ENCODE results near the gene ZBTB32. TPM values are rescaled to one million over a fixed set of nuclear protein-coding genes. Genes with fewer than 3 reads are reported as not detected.
"Not testable (repeated sequence)": the region's sequence is repeated elsewhere in the genome, so short reads cannot be mapped to it uniquely, and the experiment has no call there.

The ZBTB32 gene
- total RNA-seq = not detected
- polyA plus RNA-seq = not detected
- long read RNA-seq, donor 1, partial matches to known transcripts = 0 of 1 reads
- long read RNA-seq, donor 1, other reads (novel, unspliced or antisense) = 1 of 1 reads
- long read RNA-seq, donor 2 = 0 reads
- long read RNA-seq, donor 3, partial matches to known transcripts = 0 of 3 reads
- long read RNA-seq, donor 3, other reads (novel, unspliced or antisense) = 3 of 3 reads
- long read RNA-seq, donor 4, partial matches to known transcripts = 0 of 1 reads
- long read RNA-seq, donor 4, other reads (novel, unspliced or antisense) = 1 of 1 reads

GRCh38 chr19:35704218-35704617, at the start of gene ZBTB32:
Gene ZBTB32, plus strand, starts transcription at chr19:35704558. Its CDS starts 10,069 bp downstream, at chr19:35714627.
- Histone ChIP-seq H3K27ac (ENCODE audit: low read length) (no peak within 1 kb of the TSS), H3K4me1 (ENCODE audit: control insufficient read depth, insufficient read depth, low read length) (no peaks in the 10 kb centered on the region), H3K4me3 (ENCODE audit: low read length) (no peak within 1 kb of the TSS), H3K27me3 (ENCODE audit: control insufficient read depth, insufficient read depth) (no peaks in the 10 kb centered on the region), H3K9me3 (ENCODE audit: control insufficient read depth, low read length) (no peaks in the 10 kb centered on the region)
- WGBS = 22% methylated on average over 24 of the region's 24 CpGs
- DNase-seq (peak in 2 of 3 donors; percentile 38 to 61), ATAC-seq (peak; percentile 9 to 24)
- intact Hi-C loops (cut with DNase I) = no loop called here

GRCh38 chr19:35654828-35655227, 49.5 kb upstream of the ZBTB32 start:
- H3K9me3 ChIP-seq (ENCODE audit: control insufficient read depth, low read length); intact Hi-C loops (cut with DNase I); ATAC-seq; DNase-seq; H3K27me3 ChIP-seq (ENCODE audit: control insufficient read depth, insufficient read depth); H3K4me3 ChIP-seq (ENCODE audit: low read length); H3K27ac ChIP-seq (ENCODE audit: low read length); H3K4me1 ChIP-seq (ENCODE audit: control insufficient read depth, insufficient read depth, low read length): not testable (repeated sequence)
- WGBS = 97% methylated on average over 6 of the region's 6 CpGs

- WGBS = 97% methylated on average over 4 of the region's 4 CpGs
Measured at GRCh38 chr19:35655600-35655999, 48.8 kb upstream of the ZBTB32 start.

GRCh38 chr19:35656700-35657099, 47.7 kb upstream of the ZBTB32 start:
- 95% methylated on average over 6 of the region's 6 CpGs for WGBS

More at GRCh38 chr19:35655600-35655999, 48.8 kb upstream of the ZBTB32 start:
- no peaks in the 10 kb centered on the region for H3K9me3 ChIP-seq (ENCODE audit: control insufficient read depth, low read length)
- no peak overlapping the region for H3K4me3 ChIP-seq (ENCODE audit: low read length)
- H3K27ac ChIP-seq (ENCODE audit: low read length) = no peak overlapping the region
- DNase-seq (no peak), ATAC-seq (no peak)
- H3K4me1 ChIP-seq (ENCODE audit: control insufficient read depth, insufficient read depth, low read length) = no peaks in the 10 kb centered on the region
- no peaks in the 10 kb centered on the region for H3K27me3 ChIP-seq (ENCODE audit: control insufficient read depth, insufficient read depth)
- intact Hi-C loops (cut with DNase I) = no loop called here

GRCh38 chr19:35657904-35658700, 46.3 kb upstream of the ZBTB32 start:
- ATAC-seq (peak in 1 of 2 donors; percentile 17), DNase-seq (no peak)
- H3K27ac ChIP-seq (ENCODE audit: low read length) = no peak overlapping the region
- no peak overlapping the region for H3K4me3 ChIP-seq (ENCODE audit: low read length)
- intact Hi-C loops (cut with DNase I) = no loop called here
- no peaks in the 10 kb centered on the region for H3K9me3 ChIP-seq (ENCODE audit: control insufficient read depth, low read length)
- no peaks in the 10 kb centered on the region for H3K27me3 ChIP-seq (ENCODE audit: control insufficient read depth, insufficient read depth)
- H3K4me1 ChIP-seq (ENCODE audit: control insufficient read depth, insufficient read depth, low read length) = no peaks in the 10 kb centered on the region
- WGBS = 93% methylated on average over 15 of the region's 15 CpGs

More at GRCh38 chr19:35656700-35657099, 47.7 kb upstream of the ZBTB32 start:
- no peak overlapping the region for H3K27ac ChIP-seq (ENCODE audit: low read length)
- intact Hi-C loops (cut with DNase I) = no loop called here
- H3K9me3 ChIP-seq (ENCODE audit: control insufficient read depth, low read length) = no peaks in the 10 kb centered on the region
- H3K27me3 ChIP-seq (ENCODE audit: control insufficient read depth, insufficient read depth) = no peaks in the 10 kb centered on the region
- ATAC-seq (no peak), DNase-seq (no peak)
- H3K4me3 ChIP-seq (ENCODE audit: low read length) = no peak overlapping the region
- H3K4me1 ChIP-seq (ENCODE audit: control insufficient read depth, insufficient read depth, low read length) = no peaks in the 10 kb centered on the region

GRCh38 chr19:35661995-35662340, 42.4 kb upstream of the ZBTB32 start:
- no peaks in the 10 kb centered on the region for H3K27me3 ChIP-seq (ENCODE audit: control insufficient read depth, insufficient read depth)
- intact Hi-C loops (cut with DNase I) = no loop called here
- 97% methylated on average over 6 of the region's 6 CpGs for WGBS

GRCh38 chr19:35663981-35664380, 40.4 kb upstream of the ZBTB32 start:
- H3K27me3 ChIP-seq (ENCODE audit: control insufficient read depth, insufficient read depth) = no peaks in the 10 kb centered on the region
- H3K4me1 ChIP-seq (ENCODE audit: control insufficient read depth, insufficient read depth, low read length) = no peaks in the 10 kb centered on the region
- H3K9me3 ChIP-seq (ENCODE audit: control insufficient read depth, low read length) = no peaks in the 10 kb centered on the region
- WGBS = 82% methylated on average over 3 of the region's 3 CpGs
- no peak overlapping the region for H3K27ac ChIP-seq (ENCODE audit: low read length)
- ATAC-seq (no peak), DNase-seq (no peak)
- no peak overlapping the region for H3K4me3 ChIP-seq (ENCODE audit: low read length)
- intact Hi-C loops (cut with DNase I) = no loop called here

More at GRCh38 chr19:35661995-35662340, 42.4 kb upstream of the ZBTB32 start:
- no peak overlapping the region for H3K4me3 ChIP-seq (ENCODE audit: low read length)
- DNase-seq = no peak
- H3K9me3 ChIP-seq (ENCODE audit: control insufficient read depth, low read length) = no peaks in the 10 kb centered on the region
- no peaks in the 10 kb centered on the region for H3K4me1 ChIP-seq (ENCODE audit: control insufficient read depth, insufficient read depth, low read length)
- ATAC-seq = no peak
- H3K27ac ChIP-seq (ENCODE audit: low read length) = no peak overlapping the region

GRCh38 chr19:35665157-35665556, 39.2 kb upstream of the ZBTB32 start:
- 96% methylated on average over 24 of the region's 24 CpGs for WGBS

GRCh38 chr19:35665604-35666003, 38.8 kb upstream of the ZBTB32 start:
- Histone ChIP-seq H3K9me3 (ENCODE audit: control insufficient read depth, low read length) (no peaks in the 10 kb centered on the region), H3K27me3 (ENCODE audit: control insufficient read depth, insufficient read depth) (no peaks in the 10 kb centered on the region), H3K27ac (ENCODE audit: low read length) (no peak overlapping the region), H3K4me3 (ENCODE audit: low read length) (no peak overlapping the region), H3K4me1 (ENCODE audit: control insufficient read depth, insufficient read depth, low read length) (no peaks in the 10 kb centered on the region)
- ATAC-seq (peak in 1 of 2 donors; percentile 39), DNase-seq (no peak)
- intact Hi-C loops (cut with DNase I) = no loop called here
- WGBS = 90% methylated on average over 7 of the region's 7 CpGs

More at GRCh38 chr19:35665157-35665556, 39.2 kb upstream of the ZBTB32 start:
- intact Hi-C loops (cut with DNase I) = no loop called here
- no peak overlapping the region for H3K4me3 ChIP-seq (ENCODE audit: low read length)
- no peaks in the 10 kb centered on the region for H3K27me3 ChIP-seq (ENCODE audit: control insufficient read depth, insufficient read depth)
- ATAC-seq = no peak
- no peak overlapping the region for H3K27ac ChIP-seq (ENCODE audit: low read length)
- H3K9me3 ChIP-seq (ENCODE audit: control insufficient read depth, low read length) = no peaks in the 10 kb centered on the region
- no peak for DNase-seq
- H3K4me1 ChIP-seq (ENCODE audit: control insufficient read depth, insufficient read depth, low read length) = no peaks in the 10 kb centered on the region

- Histone ChIP-seq H3K27ac (ENCODE audit: low read length) (no peak within 1 kb of the TSS), H3K4me3 (ENCODE audit: low read length) (no peak within 1 kb of the TSS), H3K4me1 (ENCODE audit: control insufficient read depth, insufficient read depth, low read length) (no peaks in the 10 kb centered on the region), H3K9me3 (ENCODE audit: control insufficient read depth, low read length) (no peaks in the 10 kb centered on the region), H3K27me3 (ENCODE audit: control insufficient read depth, insufficient read depth) (no peaks in the 10 kb centered on the region)
- 70% methylated on average over 16 of the region's 16 CpGs for WGBS
- DNase-seq (peak in 1 of 3 donors; percentile 53), ATAC-seq (peak; percentile 22 to 46)
- intact Hi-C loops (cut with DNase I) = no loop called here
Measured at GRCh38 chr19:35666251-35666913, 38.0 kb upstream of the ZBTB32 start, which contains the start of gene UPK1A. Gene UPK1A, plus strand, starts transcription at chr19:35666517. Its CDS starts 296 bp downstream, at chr19:35666813.

- intact Hi-C loops (cut with DNase I) = no loop called here
- 79% methylated on average over 6 of the region's 6 CpGs for WGBS
- H3K27me3 ChIP-seq (ENCODE audit: control insufficient read depth, insufficient read depth) = no peaks in the 10 kb centered on the region
- H3K9me3 ChIP-seq (ENCODE audit: control insufficient read depth, low read length) = no peaks in the 10 kb centered on the region
- no peaks in the 10 kb centered on the region for H3K4me1 ChIP-seq (ENCODE audit: control insufficient read depth, insufficient read depth, low read length)
- ATAC-seq (no peak), DNase-seq (no peak)
- no peak overlapping the region for H3K4me3 ChIP-seq (ENCODE audit: low read length)
- no peak overlapping the region for H3K27ac ChIP-seq (ENCODE audit: low read length)
Measured at GRCh38 chr19:35669566-35669965, 34.8 kb upstream of the ZBTB32 start.
